Sciatic nerve (tissue), 1 donor: ENCODE results near the gene CCDC106. TPM values are rescaled to one million over a fixed set of nuclear protein-coding genes. Genes with fewer than 3 reads are reported as not detected.

Experiments used
- total RNA-seq: library from RNA; stranded (reverse); fragmentation: NEBNext Ultra II Directional; extraction: Animal tissue kit (Norgen Biotek cat#: 25700); gene quantifications from one replicate; pipeline ENCODE4 v1.2.1, GENCODE V29; 2021
- donor health status: DM: no; HTN: no; CAD: no.

The CCDC106 gene
- total RNA-seq, 1 donor from 2014 or later: 14.0 TPM

Other genes with a start within 250 kb of the CCDC106 start
- gene UBE2S, start 240.4 kb upstream of the CCDC106 start, total RNA-seq: 17.1 TPM
- gene SHISA7, start 204.9 kb upstream of the CCDC106 start, total RNA-seq: 9.0 TPM
- gene ISOC2, start 186.6 kb upstream of the CCDC106 start, total RNA-seq: 35.7 TPM
- gene C19orf85, start 183.5 kb upstream of the CCDC106 start, total RNA-seq: not detected
- 9.0 TPM for gene ZNF628, start 171.6 kb upstream of the CCDC106 start, total RNA-seq
- gene NAT14, start 163.0 kb upstream of the CCDC106 start, total RNA-seq: 11.5 TPM
- 13.5 TPM for gene SSC5D, start 159.8 kb upstream of the CCDC106 start, total RNA-seq
- gene SBK2, start 111.1 kb upstream of the CCDC106 start, total RNA-seq: not detected
- gene SBK3, start 102.7 kb upstream of the CCDC106 start, total RNA-seq: 0.53 TPM
- gene ZNF579, start 67.4 kb upstream of the CCDC106 start, total RNA-seq: 14.3 TPM
- gene FIZ1, start 48.7 kb upstream of the CCDC106 start, total RNA-seq: 11.7 TPM
- 18.9 TPM for gene ZNF524, start 47.9 kb upstream of the CCDC106 start, total RNA-seq
- gene ZNF865, start 42.6 kb upstream of the CCDC106 start, total RNA-seq: 15.9 TPM
- gene ZNF784, start 23.6 kb upstream of the CCDC106 start, total RNA-seq: 4.0 TPM
- 42.2 TPM for gene ZNF580, start 7.2 kb upstream of the CCDC106 start, total RNA-seq
- gene ZNF581, start 4.6 kb upstream of the CCDC106 start, total RNA-seq: 17.2 TPM
- 127 TPM for gene U2AF2, start 6.8 kb downstream of the CCDC106 start, total RNA-seq
- 87.6 TPM for gene EPN1, start 27.0 kb downstream of the CCDC106 start, total RNA-seq
- not detected for gene NLRP9, start 90.2 kb downstream of the CCDC106 start, total RNA-seq
- gene RFPL4A, start 110.9 kb downstream of the CCDC106 start, total RNA-seq: not detected
- not detected for gene RFPL4AL1, start 120.9 kb downstream of the CCDC106 start, total RNA-seq
- not detected for gene NLRP11, start 183.8 kb downstream of the CCDC106 start, total RNA-seq
- gene NLRP4, start 188.3 kb downstream of the CCDC106 start, total RNA-seq: not detected